Inferior parietal cortex (tissue), 1 donor: ENCODE measurements around the gene NPAS1.
A peak's percentile ranks its signal among the peaks of the same experiment; 100 is the strongest.

ENCODE experiments used
- DNase-seq: peaks from one replicate; pipeline ENCODE4 v3.0.0-alpha.2; 2016; ENCODE audit errors: extremely low spot score

NPAS1 gene

DNA sequence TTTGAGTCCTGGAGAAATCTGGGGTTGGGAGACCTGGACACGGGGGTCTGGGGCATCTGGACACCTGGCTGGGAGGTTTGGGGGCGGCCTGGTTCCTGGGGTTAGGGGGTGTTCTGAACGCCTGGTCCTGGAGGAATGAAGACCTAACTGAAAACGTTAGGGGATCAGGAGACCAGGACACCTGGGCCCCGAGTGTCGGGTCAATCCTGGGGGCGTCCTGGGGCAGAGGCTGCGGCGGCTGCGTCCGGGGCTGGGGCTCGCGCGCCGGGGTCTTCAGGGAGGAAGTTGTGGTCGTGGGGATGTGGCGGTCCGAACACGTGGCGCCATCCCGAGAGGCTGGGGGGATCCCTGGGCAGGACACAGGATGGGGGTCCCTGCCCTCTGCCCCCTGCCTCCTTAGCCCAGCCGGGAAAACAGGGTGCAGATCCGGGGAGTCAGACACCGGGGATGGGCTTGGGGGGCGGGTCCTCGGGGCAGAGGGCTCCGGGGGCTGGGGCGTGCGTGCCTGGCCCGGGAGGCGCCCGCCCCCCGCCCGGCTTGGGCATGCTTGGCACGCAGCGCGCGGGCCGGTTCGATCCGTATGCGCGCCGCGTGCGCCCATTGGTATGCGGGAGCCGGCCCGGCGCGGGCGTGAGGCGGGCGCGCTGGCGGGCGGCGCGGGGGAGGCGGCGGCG is 632 bp downstream of the NPAS1 start:
- no peak for DNase-seq

- no peak for DNase-seq
These were observed 1.4 kb downstream of the NPAS1 start for GRCh38 chr19:47020992-47021496.

DNA sequence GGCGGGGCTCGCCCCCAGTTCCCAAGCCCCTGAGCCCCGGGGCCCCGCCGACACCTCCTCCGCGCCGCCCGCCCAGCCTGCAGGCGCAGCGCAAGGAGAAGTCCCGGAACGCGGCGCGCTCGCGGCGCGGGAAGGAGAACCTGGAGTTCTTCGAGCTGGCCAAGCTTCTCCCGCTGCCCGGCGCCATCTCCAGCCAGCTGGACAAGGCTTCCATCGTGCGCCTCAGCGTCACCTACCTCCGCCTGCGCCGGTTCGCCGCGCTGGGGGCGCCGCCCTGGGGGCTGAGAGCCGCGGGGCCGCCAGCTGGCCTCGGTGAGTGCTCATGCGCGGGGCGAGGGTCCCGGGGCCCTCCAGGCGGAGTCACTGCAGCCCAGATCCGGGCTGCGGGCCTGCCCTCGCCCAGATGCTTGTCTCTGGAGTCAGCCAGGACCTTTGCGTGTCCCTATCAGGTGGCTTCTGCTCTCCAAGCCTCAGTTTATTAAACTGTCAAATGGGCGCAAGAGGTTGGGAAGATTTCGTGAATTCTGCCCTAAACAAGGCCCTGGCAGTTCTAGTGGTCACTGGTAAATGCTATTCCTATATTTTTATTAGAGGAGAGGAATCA is 2.0 kb downstream of the NPAS1 start:
- DNase-seq, result no peak

GRCh38 chr19:47022140-47022536 is 2.5 kb downstream of the NPAS1 start:
- no peak for DNase-seq

DNA sequence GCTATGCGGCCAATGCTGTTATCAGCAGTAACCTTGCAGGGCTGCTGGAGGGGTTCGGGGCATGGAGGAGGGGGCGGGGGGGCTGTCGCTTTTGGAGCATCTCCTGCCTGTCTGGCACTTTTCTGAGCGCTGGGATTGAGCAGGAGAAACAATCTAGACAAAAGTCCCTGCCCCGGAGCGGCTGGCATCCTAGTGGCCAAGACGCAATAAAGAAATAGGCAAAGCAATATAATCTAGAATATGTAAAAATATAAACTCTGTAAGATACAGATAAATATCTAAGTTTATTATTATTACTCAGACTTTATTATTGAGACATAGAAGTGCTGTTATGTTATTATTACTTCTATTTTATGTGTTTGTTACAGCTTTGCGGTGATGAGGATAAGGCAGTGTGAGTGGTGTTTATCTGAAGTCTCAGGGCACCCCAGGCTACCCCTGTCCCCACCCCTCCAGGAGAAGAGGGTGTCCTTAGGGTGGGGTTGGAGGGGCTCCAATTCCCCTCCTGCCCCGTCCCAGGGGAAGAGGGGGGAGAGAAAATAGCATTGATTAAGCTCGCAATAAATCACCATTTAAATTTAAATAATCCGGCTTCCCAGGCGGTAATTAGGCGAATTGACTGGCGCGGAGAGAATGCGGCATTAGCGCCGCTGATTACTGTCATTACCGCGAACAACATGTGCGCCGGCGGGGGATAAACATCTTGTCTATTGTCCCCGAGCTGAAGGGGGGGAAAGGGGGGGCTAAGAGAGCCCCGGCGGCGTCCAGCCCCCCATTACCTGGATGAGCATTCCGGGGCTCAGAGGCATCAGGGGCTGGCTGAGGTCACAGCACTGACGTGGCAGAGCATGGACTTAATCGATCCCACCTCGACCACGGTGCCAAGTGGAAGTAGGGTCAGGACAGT is 3.2 kb downstream of the NPAS1 start:
- DNase-seq, result no peak

- no peak for DNase-seq
These were observed 3.8 kb downstream of the NPAS1 start for GRCh38 chr19:47023448-47023794.

DNA sequence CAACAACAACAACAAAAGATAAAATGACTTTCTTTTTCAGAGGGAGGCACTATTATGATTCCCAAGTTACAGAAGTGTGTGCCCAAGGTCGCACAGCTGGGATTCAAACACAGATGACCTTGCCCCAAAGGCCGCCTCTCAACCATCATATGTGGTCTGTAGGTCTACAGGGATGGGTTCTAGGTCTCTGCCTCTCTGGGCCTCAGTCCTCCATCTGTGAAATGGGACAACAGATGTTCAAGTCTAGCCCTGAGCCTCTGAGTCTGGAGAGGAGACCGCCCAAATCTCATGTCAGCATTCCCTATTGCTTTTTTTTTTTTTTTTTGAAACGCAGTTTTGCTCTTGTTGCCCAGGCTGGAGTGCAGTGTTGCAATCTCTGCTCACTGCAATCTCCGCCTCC is 4.9 kb downstream of the NPAS1 start:
- DNase-seq, result no peak

DNA sequence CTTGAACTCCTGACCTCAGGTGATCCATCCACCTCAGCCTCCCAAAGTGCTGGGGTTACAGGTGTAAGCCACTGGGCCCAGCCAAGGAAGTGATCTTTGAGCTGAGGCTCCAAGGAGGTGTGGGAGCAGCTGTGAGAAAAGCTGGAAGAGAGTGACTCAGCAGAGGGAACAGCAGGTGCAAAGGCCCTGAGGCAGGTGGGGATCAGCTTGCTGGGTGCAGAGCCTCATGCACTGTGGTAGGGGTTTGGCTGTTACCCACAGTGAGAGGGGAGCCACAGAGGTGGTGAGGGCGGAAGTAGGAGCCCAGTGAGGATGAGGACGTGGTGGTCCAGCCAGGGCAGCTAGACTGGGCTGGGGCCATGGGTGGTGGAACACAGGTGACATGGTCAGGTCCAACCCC is 6.5 kb downstream of the NPAS1 start:
- no peak for DNase-seq

DNA sequence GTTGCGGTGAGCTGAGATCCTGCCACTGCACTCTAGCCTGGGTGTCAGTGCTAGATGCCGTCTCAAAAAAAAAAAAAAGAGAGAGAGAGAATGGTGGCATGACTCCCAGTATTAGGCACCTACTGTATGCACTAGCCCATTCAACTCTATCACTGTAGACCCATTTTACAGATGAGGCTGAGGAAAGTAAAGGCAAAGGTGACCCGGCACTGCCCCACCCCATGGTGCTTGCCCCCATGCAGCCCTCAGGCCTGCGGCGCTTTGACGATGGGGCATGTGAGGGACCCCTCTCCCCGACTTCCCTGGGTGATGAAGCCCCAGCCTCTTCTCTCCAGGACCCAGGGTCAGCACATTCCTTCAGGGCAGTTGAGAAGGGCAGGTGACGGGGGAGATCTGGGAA is 7.3 kb downstream of the NPAS1 start:
- no peak for DNase-seq

DNA sequence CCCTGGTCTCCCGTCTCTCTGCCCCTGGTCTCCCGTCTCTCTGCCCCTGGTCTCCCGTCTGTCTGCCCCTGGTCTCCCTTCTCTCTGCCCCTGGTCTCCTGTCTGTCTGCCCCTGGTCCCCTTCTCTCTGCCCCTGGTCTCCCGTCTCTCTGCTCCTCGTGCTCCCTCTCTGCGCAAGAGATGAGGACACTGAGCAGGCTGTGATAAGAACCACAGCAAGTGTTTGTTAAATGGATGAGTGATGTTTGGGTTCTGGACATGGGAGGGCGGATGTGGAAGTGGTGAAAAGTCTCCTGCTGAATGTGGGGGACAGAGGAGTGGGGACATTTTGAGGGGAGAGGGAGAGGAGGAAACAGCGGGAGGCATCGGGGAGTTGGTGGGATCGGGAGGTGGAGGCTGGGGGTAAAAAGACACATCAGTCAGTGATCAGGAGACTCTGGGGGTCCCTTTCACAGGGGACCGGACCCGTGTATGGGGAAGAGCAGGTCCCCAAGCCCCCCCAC is 8.0 kb downstream of the NPAS1 start:
- no peak for DNase-seq

GRCh38 chr19:47028195-47028601 is 8.6 kb downstream of the NPAS1 start:
- no peak for DNase-seq

GRCh38 chr19:47032171-47032811 is 12.7 kb downstream of the NPAS1 start:
- peak; percentile 41 for DNase-seq

GRCh38 chr19:47035127-47036096 is 15.8 kb downstream of the NPAS1 start:
- DNase-seq, result peak; percentile 80

DNA sequence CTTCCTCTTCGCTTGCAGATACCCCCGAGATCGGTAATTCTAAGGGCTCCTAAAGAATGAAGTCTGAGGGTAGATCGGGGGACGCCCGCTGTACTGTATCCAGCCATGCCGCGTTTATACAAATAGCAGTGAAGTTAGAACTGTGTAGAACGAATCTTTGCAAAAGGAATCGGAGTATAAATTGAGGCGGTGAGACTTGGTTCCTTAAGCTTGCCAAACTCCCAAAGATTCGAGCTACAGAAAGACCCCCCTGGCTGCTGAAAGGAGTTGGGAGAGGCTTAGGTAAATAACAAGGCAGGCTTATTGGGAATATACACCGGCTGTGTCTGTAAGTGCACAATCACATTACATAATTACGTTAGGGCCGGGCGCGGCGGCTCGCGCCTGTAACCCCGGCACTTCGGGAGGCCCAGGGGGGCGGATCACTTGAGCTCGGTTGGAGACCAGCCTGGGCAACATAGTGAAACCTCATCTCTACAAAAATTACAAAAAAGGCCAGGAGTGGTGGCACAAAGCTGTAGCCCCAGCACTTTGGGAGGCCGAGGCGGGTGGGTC is 16.5 kb downstream of the NPAS1 start:
- no peak for DNase-seq

- no peak for DNase-seq
These were observed 18.1 kb downstream of the NPAS1 start for GRCh38 chr19:47037766-47038165.

- DNase-seq, result no peak
These were observed 19.7 kb downstream of the NPAS1 start for GRCh38 chr19:47039239-47039874.

GRCh38 chr19:47040869-47041268 is 21.2 kb downstream of the NPAS1 start:
- DNase-seq, result no peak

GRCh38 chr19:47044946-47045866 is 25.6 kb downstream of the NPAS1 start:
- DNase-seq, result no peak
